Thoracic aorta (tissue), 2 donors: ENCODE measurements around the gene SPTBN5. TPM values are rescaled to one million over a fixed set of nuclear protein-coding genes. Genes with fewer than 3 reads are reported as not detected.

Experiments used
- ATAC-seq: fragments of 150-250 bp; one replicate; pipeline ENCODE4 v1.8.0; 2017; ENCODE audit warnings: low read depth; ENCODE audit not compliant: insufficient number of reproducible peaks, low FRiP score
- DNase-seq: peaks from one replicate; pipeline ENCODE4 v3.0.0-alpha.2; 2020; ENCODE audit warnings: low spot score
- H3K27ac ChIP-seq, 2 donors: fragments of 200-600 bp; sonication (generic); 1 replicate in 1 of 2; 2 replicates in 1 of 2; pipeline ENCODE4 v1.5.1; 2016; ENCODE audit warnings: mild to moderate bottlenecking in 2 of 2, moderate library complexity in 2 of 2
- H3K27me3 ChIP-seq: fragments of 200-600 bp; sonication (generic); replicated peaks from 2 replicates; pipeline ENCODE4 v1.6.0; 2016; ENCODE audit warnings: mild to moderate bottlenecking; ENCODE audit not compliant: insufficient read depth
- H3K36me3 ChIP-seq: fragments of 200-600 bp; sonication (generic); one replicate; pipeline ENCODE4 v1.5.1; 2016
- H3K4me1 ChIP-seq, 2 donors: fragments of 200-600 bp; sonication (generic); 1 replicate in 1 of 2; 2 replicates in 1 of 2; pipeline versions ENCODE4 v1.5.1 to v1.6.0; 2016; ENCODE audit warnings: low read depth in 2 of 2, mild to moderate bottlenecking in 1 of 2; ENCODE audit not compliant: control insufficient read depth in 1 of 2
- H3K4me3 ChIP-seq: fragments of 200-600 bp; sonication (generic); 2 replicates; pipeline ENCODE4 v1.5.1; 2016; ENCODE audit warnings: mild to moderate bottlenecking
- H3K9me3 ChIP-seq: fragments of 200-600 bp; sonication (generic); 2 replicates; pipeline ENCODE4 v1.5.1; 2016
- CTCF ChIP-seq: fragments of 200-600 bp; sonication (generic); IDR thresholded peaks from one replicate; pipeline ENCODE4 v1.5.1; 2019; ENCODE audit warnings: antibody characterized with exemption
- total RNA-seq, 2 donors: library from RNA; depleted of rRNA; stranded (reverse); fragments of >200 nt; gene quantifications; one replicate each; pipeline versions ENCODE4 v1.1.0 to v1.2.3, GENCODE V29; 2016

Gene SPTBN5
- total RNA-seq, 2 donors from 2014 or later, result 1.3 to 3.9 TPM

- TF ChIP-seq CTCF, result no peak
- H3K4me3 ChIP-seq, result no peak overlapping the region
- ATAC-seq, result no peak
- no peaks in the 10 kb centered on the region for H3K27me3 ChIP-seq
- no peaks in the 10 kb centered on the region for H3K9me3 ChIP-seq
- H3K4me1 ChIP-seq, result no peaks in the 10 kb centered on the region
- no peak for DNase-seq
- no peak overlapping the region for H3K27ac ChIP-seq
- no peaks in the 10 kb centered on the region for H3K36me3 ChIP-seq
Measured at GRCh38 chr15:41887893-41888292, 6.0 kb downstream of the SPTBN5 start.

- DNase-seq (no peak), ATAC-seq (no peak)
- Histone ChIP-seq H3K4me3 (no peak overlapping the region), H3K4me1 (peaks cover 3 to 5% of the 10 kb centered on the region in 2 donors), H3K27me3 (no peaks in the 10 kb centered on the region), H3K27ac (no peak overlapping the region), H3K36me3 (no peaks in the 10 kb centered on the region), H3K9me3 (no peaks in the 10 kb centered on the region)
- no peak for TF ChIP-seq CTCF
Measured at GRCh38 chr15:41887161-41887560, 6.7 kb downstream of the SPTBN5 start.

- no peak for TF ChIP-seq CTCF
- H3K27ac ChIP-seq, result no peak overlapping the region
- H3K9me3 ChIP-seq, result no peaks in the 10 kb centered on the region
- H3K27me3 ChIP-seq, result no peaks in the 10 kb centered on the region
- no peaks in the 10 kb centered on the region for H3K36me3 ChIP-seq
- ATAC-seq (no peak), DNase-seq (no peak)
- H3K4me1 ChIP-seq, result peaks cover 3 to 6% of the 10 kb centered on the region in 2 donors
- no peak overlapping the region for H3K4me3 ChIP-seq
Measured at GRCh38 chr15:41886741-41887140, 7.1 kb downstream of the SPTBN5 start.

- no peaks in the 10 kb centered on the region for H3K9me3 ChIP-seq
- no peak for DNase-seq
Measured at GRCh38 chr15:41885841-41886240, 8.0 kb downstream of the SPTBN5 start.

GRCh38 chr15:41885321-41885720 lies 8.5 kb downstream of the SPTBN5 start:
- no peaks in the 10 kb centered on the region for H3K36me3 ChIP-seq
- ATAC-seq, result no peak

More at GRCh38 chr15:41885841-41886240, 8.0 kb downstream of the SPTBN5 start:
- ATAC-seq, result no peak
- no peaks in the 10 kb centered on the region for H3K36me3 ChIP-seq
- peaks cover 3 to 10% of the 10 kb centered on the region in 2 donors for H3K4me1 ChIP-seq
- H3K4me3 ChIP-seq, result no peak overlapping the region
- no peak overlapping the region for H3K27ac ChIP-seq
- no peaks in the 10 kb centered on the region for H3K27me3 ChIP-seq
- TF ChIP-seq CTCF, result no peak

More at GRCh38 chr15:41885321-41885720, 8.5 kb downstream of the SPTBN5 start:
- H3K4me3 ChIP-seq, result no peak overlapping the region
- peaks cover 3 to 10% of the 10 kb centered on the region in 2 donors for H3K4me1 ChIP-seq
- TF ChIP-seq CTCF, result no peak
- DNase-seq, result no peak
- H3K27me3 ChIP-seq, result no peaks in the 10 kb centered on the region
- no peaks in the 10 kb centered on the region for H3K9me3 ChIP-seq
- H3K27ac ChIP-seq, result no peak overlapping the region
